Stomach (tissue), 4 donors: ENCODE data around the gene DAGLB.
"Not testable (repeated sequence)": the region's sequence is repeated elsewhere in the genome, so short reads cannot be mapped to it uniquely, and the experiment has no call there.

Experiments
- CTCF ChIP-seq, 7 experiments: fragments of 450-650 bp in 4 of 7; fragments of 200-600 bp in 3 of 7; sonication (generic) in 3 of 7; IDR thresholded peaks; one replicate each; pipeline ENCODE4 v1.5.1; 2016 to 2019; ENCODE audit warnings: antibody characterized with exemption in 7 of 7, control low read depth in 2 of 7, mild to moderate bottlenecking in 1 of 7
- POLR2A ChIP-seq, 4 donors: fragments of 450-650 bp; IDR thresholded peaks; one replicate each; pipeline ENCODE4 v1.6.1; 2016; ENCODE audit warnings: antibody characterized with exemption in 4 of 4, control low read depth in 2 of 4, mild to moderate bottlenecking in 1 of 4, moderate library complexity in 1 of 4

GRCh38 chr7:6378556-6378955, 69.2 kb downstream of the DAGLB start:
- not testable (repeated sequence) for TF ChIP-seq CTCF, POLR2A (IDR thresholded peaks at IDR 0.05)
